ENCODE results near the gene RPS3. TPM values are rescaled to one million over a fixed set of nuclear protein-coding genes. Genes with fewer than 3 reads are reported as not detected.

The RPS3 gene
- total and polyA plus RNA-seq, 2 of the 13 experiments (the other 11 are each of a cell fraction or from before 2014, with no cell fraction given) = 2,143 to 3,616 TPM

DNA sequence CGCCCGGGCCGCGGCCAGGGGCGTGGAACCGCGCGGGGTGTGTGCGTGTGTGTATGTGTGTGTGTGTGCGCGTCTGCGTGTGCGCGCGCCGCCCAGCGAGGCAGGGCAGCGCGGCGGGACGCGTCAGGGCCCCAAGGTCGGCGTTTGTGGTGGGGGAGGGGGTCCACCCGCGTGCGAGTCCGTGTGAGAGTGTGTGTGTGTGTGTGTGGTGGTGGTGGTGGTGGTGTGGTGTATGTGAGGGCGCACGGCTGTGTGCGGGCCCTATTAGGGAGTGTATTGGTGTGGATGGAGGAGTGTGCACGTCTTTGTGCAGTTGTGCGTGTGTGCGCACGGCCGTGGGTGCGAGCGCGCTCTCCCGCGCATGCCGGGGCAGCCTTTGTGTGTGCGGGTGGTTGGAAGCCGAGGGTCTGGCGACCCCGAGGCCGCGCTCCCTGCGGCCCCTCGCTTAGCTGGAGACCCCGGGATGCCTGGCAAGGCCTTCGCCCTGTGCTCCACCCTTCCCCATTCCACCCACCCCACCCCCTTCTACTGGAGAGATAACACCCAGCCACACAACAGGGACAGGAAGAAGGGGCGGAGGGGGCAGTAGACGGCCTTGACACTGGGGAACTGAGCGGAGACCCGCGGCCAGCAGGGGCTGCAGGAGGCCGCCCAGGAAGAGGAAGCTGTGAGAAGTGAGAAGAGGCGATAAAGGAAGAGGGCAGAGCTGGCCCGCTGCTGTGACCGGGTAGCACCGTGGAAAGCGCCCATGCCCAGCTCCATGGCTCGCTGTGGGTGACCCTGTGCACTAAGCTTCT is 47.3 kb upstream of the RPS3 start (continued):
- TF ChIP-seq ZNF788 (CRISPR knock-in tag; IDR thresholded peaks at IDR 0.05; ENCODE audit: borderline replicate concordance) = peak; percentile 56; the same call in 1 of the 2 replicates
- peak; percentile 42; the same call in 1 of the 2 replicates for TF ChIP-seq POLR2AphosphoS5 (IDR thresholded peaks at IDR 0.05; ENCODE audit: low read depth, low read length)
- TF ChIP-seq, protein P1, sequence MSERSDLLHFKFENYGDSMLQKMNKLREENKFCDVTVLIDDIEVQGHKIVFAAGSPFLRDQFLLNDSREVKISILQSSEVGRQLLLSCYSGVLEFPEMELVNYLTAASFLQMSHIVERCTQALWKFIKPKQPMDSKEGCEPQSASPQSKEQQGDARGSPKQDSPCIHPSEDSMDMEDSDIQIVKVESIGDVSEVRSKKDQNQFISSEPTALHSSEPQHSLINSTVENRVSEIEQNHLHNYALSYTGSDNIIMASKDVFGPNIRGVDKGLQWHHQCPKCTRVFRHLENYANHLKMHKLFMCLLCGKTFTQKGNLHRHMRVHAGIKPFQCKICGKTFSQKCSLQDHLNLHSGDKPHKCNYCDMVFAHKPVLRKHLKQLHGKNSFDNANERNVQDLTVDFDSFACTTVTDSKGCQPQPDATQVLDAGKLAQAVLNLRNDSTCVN (CRISPR knock-in tag; IDR thresholded peaks at IDR 0.05; ENCODE audit: borderline replicate concordance) = no peak
- peak; percentile 87 for TF ChIP-seq HNRNPK (IDR thresholded peaks at IDR 0.05; ENCODE audit: low read depth, low read length, poor library complexity, severe bottlenecking)
- no peak for TF ChIP-seq KDM5B (CRISPR knock-in tag; IDR thresholded peaks at IDR 0.05; ENCODE audit: borderline replicate concordance)
- TF ChIP-seq PPARG (CRISPR knock-in tag; conservative IDR thresholded peaks at IDR 0.05) = 0 out of 2 replicates have a peak, but pooled peaks have one; percentile 41
- no peak for TF ChIP-seq ZNF34 (CRISPR knock-in tag; IDR thresholded peaks at IDR 0.05; ENCODE audit: borderline replicate concordance)
- no peak for TF ChIP-seq ZBTB3 (CRISPR knock-in tag; IDR thresholded peaks at IDR 0.05; ENCODE audit: borderline replicate concordance, low read depth)
- no peak for TF ChIP-seq NFE2L2 (IDR thresholded peaks at IDR 0.05; ENCODE audit: low read length)
- no peak; the same call in 1 of the 2 replicates for TF ChIP-seq PRMT3 (CRISPR knock-in tag; IDR thresholded peaks at IDR 0.05; ENCODE audit: borderline replicate concordance, low read depth)
- TF ChIP-seq ZFP62 (CRISPR knock-in tag; IDR thresholded peaks at IDR 0.05) = no peak
- TF ChIP-seq, protein P2, sequence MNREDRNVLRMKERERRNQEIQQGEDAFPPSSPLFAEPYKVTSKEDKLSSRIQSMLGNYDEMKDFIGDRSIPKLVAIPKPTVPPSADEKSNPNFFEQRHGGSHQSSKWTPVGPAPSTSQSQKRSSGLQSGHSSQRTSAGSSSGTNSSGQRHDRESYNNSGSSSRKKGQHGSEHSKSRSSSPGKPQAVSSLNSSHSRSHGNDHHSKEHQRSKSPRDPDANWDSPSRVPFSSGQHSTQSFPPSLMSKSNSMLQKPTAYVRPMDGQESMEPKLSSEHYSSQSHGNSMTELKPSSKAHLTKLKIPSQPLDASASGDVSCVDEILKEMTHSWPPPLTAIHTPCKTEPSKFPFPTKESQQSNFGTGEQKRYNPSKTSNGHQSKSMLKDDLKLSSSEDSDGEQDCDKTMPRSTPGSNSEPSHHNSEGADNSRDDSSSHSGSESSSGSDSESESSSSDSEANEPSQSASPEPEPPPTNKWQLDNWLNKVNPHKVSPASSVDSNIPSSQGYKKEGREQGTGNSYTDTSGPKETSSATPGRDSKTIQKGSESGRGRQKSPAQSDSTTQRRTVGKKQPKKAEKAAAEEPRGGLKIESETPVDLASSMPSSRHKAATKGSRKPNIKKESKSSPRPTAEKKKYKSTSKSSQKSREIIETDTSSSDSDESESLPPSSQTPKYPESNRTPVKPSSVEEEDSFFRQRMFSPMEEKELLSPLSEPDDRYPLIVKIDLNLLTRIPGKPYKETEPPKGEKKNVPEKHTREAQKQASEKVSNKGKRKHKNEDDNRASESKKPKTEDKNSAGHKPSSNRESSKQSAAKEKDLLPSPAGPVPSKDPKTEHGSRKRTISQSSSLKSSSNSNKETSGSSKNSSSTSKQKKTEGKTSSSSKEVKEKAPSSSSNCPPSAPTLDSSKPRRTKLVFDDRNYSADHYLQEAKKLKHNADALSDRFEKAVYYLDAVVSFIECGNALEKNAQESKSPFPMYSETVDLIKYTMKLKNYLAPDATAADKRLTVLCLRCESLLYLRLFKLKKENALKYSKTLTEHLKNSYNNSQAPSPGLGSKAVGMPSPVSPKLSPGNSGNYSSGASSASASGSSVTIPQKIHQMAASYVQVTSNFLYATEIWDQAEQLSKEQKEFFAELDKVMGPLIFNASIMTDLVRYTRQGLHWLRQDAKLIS (CRISPR knock-in tag; IDR thresholded peaks at IDR 0.05) = no peak
- 0 out of 2 replicates have a peak, but pooled peaks have one; percentile 51 for TF ChIP-seq FOXM1 (CRISPR knock-in tag; IDR thresholded peaks at IDR 0.05)
- TF ChIP-seq IRF2 (CRISPR knock-in tag; IDR thresholded peaks at IDR 0.05) = no peak; the same call in 1 of the 2 replicates
- no peak; the same call in 1 of the 2 replicates for TF ChIP-seq ZFP41 (CRISPR knock-in tag; IDR thresholded peaks at IDR 0.05; ENCODE audit: borderline replicate concordance)
- TF ChIP-seq MTA3 (CRISPR knock-in tag; IDR thresholded peaks at IDR 0.05) = no peak
- TF ChIP-seq, protein P3, sequence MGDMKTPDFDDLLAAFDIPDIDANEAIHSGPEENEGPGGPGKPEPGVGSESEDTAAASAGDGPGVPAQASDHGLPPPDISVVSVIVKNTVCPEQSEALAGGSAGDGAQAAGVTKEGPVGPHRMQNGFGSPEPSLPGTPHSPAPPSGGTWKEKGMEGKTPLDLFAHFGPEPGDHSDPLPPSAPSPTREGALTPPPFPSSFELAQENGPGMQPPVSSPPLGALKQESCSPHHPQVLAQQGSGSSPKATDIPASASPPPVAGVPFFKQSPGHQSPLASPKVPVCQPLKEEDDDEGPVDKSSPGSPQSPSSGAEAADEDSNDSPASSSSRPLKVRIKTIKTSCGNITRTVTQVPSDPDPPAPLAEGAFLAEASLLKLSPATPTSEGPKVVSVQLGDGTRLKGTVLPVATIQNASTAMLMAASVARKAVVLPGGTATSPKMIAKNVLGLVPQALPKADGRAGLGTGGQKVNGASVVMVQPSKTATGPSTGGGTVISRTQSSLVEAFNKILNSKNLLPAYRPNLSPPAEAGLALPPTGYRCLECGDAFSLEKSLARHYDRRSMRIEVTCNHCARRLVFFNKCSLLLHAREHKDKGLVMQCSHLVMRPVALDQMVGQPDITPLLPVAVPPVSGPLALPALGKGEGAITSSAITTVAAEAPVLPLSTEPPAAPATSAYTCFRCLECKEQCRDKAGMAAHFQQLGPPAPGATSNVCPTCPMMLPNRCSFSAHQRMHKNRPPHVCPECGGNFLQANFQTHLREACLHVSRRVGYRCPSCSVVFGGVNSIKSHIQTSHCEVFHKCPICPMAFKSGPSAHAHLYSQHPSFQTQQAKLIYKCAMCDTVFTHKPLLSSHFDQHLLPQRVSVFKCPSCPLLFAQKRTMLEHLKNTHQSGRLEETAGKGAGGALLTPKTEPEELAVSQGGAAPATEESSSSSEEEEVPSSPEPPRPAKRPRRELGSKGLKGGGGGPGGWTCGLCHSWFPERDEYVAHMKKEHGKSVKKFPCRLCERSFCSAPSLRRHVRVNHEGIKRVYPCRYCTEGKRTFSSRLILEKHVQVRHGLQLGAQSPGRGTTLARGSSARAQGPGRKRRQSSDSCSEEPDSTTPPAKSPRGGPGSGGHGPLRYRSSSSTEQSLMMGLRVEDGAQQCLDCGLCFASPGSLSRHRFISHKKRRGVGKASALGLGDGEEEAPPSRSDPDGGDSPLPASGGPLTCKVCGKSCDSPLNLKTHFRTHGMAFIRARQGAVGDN (CRISPR knock-in tag; IDR thresholded peaks at IDR 0.05) = peak; percentile 81
- TF ChIP-seq ZNF549 (CRISPR knock-in tag; IDR thresholded peaks at IDR 0.05) = no peak

All from HepG2 (cell line).